DOHH2 (cell line): ENCODE data around the gene NUTM1.
A peak's percentile ranks its signal among the peaks of the same experiment; 100 is the strongest.

Source experiments
- H3F3A ChIP-seq: fragments of 200-600 bp; sonication (generic), shearing (Covaris generic); 2 replicates; pipeline ENCODE4 v1.6.0; 2016; ENCODE audit warnings: antibody characterized with exemption, mild to moderate bottlenecking; ENCODE audit not compliant: control insufficient read depth, insufficient read depth
- H3K27ac ChIP-seq: fragments of 200-600 bp; sonication (generic); 2 replicates; pipeline ENCODE4 v1.5.1; 2014; ENCODE audit warnings: low read depth, mild to moderate bottlenecking, low read length, moderate library complexity
- H3K27me3 ChIP-seq: fragments of 200-600 bp; sonication (generic); 2 replicates; pipeline ENCODE4 v1.6.1; 2014; ENCODE audit warnings: mild to moderate bottlenecking, low read length, mixed read lengths; ENCODE audit not compliant: control insufficient read depth
- H3K36me3 ChIP-seq: fragments of 200-600 bp; sonication (generic); 2 replicates; pipeline ENCODE4 v1.6.1; 2014; ENCODE audit warnings: mild to moderate bottlenecking, low read length, moderate library complexity, mixed read lengths; ENCODE audit not compliant: control insufficient read depth
- H3K4me1 ChIP-seq: fragments of 200-600 bp; sonication (generic); 2 replicates; pipeline ENCODE4 v1.6.1; 2014; ENCODE audit warnings: mild to moderate bottlenecking, low read length, mixed read lengths; ENCODE audit not compliant: control insufficient read depth
- H3K4me2 ChIP-seq: fragments of 200-600 bp; sonication (generic); 2 replicates; pipeline ENCODE4 v1.6.0; 2014; ENCODE audit warnings: mild to moderate bottlenecking, low read length, moderate library complexity
- H3K4me3 ChIP-seq: fragments of 200-600 bp; sonication (generic); 2 replicates; pipeline ENCODE4 v1.5.1; 2014; ENCODE audit warnings: mild to moderate bottlenecking, low read length, mixed read lengths
- H3K79me2 ChIP-seq: fragments of 200-600 bp; sonication (generic); 2 replicates; pipeline ENCODE4 v1.6.1; 2014; ENCODE audit warnings: mild to moderate bottlenecking, low read length, mixed read lengths; ENCODE audit not compliant: control insufficient read depth
- H3K9me2 ChIP-seq: fragments of 200-600 bp; sonication (generic); replicated peaks from 2 replicates; pipeline ENCODE4 v1.6.1; 2014; ENCODE audit warnings: mild to moderate bottlenecking, low read length, mixed read lengths; ENCODE audit not compliant: control insufficient read depth
- H3K9me3 ChIP-seq: fragments of 200-600 bp; sonication (generic); 2 replicates; pipeline ENCODE4 v1.6.1; 2014; ENCODE audit warnings: antibody characterized with exemption, low read length, mixed read lengths; ENCODE audit not compliant: control insufficient read depth, insufficient read depth
- H4K20me1 ChIP-seq: fragments of 200-600 bp; sonication (generic); 2 replicates; pipeline ENCODE4 v1.6.0; 2014; ENCODE audit warnings: low read depth, mild to moderate bottlenecking, antibody characterized with exemption, low read length, moderate library complexity; ENCODE audit not compliant: control insufficient read depth, insufficient read depth
- CTCF ChIP-seq: fragments of 200-600 bp; sonication (generic); IDR thresholded peaks from one replicate; pipeline ENCODE4 v1.5.1; 2014; ENCODE audit warnings: antibody characterized with exemption, mild to moderate bottlenecking, low read depth, low read length; ENCODE audit not compliant: poor library complexity, severe bottlenecking
- EZH2phosphoT487 ChIP-seq: fragments of 200-600 bp; sonication (generic); IDR thresholded peaks from 2 replicates; pipeline ENCODE4 v1.6.1; 2017; ENCODE audit warnings: borderline replicate concordance, mild to moderate bottlenecking, antibody characterized with exemption, low read length, moderate library complexity, mixed read lengths

NUTM1 gene

GRCh38 chr15:34334672-34335071, 8.4 kb upstream of the NUTM1 start:
- no peak overlapping the region for H3K27ac ChIP-seq
- H3K9me2 ChIP-seq = no peaks in the 10 kb centered on the region
- H3K9me3 ChIP-seq = no peaks in the 10 kb centered on the region
- peaks cover 10% of the 10 kb centered on the region for H3K36me3 ChIP-seq
- TF ChIP-seq EZH2phosphoT487 (no peak), CTCF (no peak)
- H4K20me1 ChIP-seq = no peaks in the 10 kb centered on the region
- H3K4me1 ChIP-seq = peaks cover 54% of the 10 kb centered on the region
- H3K4me2 ChIP-seq = peak overlapping the region; percentile 82
- peak overlapping the region; percentile 88 for H3K4me3 ChIP-seq
- peaks cover 21% of the 10 kb centered on the region for H3F3A ChIP-seq
- H3K79me2 ChIP-seq = peaks cover 2% of the 10 kb centered on the region; the same call in 1 of the 2 replicates
- no peaks in the 10 kb centered on the region; the same call in 1 of the 2 replicates for H3K27me3 ChIP-seq

- Histone ChIP-seq H3K27me3 (no peaks in the 10 kb centered on the region; the same call in 1 of the 2 replicates), H3K27ac (no peak overlapping the region)
These were observed 7.7 kb upstream of the NUTM1 start for GRCh38 chr15:34335176-34336032.

DNA sequence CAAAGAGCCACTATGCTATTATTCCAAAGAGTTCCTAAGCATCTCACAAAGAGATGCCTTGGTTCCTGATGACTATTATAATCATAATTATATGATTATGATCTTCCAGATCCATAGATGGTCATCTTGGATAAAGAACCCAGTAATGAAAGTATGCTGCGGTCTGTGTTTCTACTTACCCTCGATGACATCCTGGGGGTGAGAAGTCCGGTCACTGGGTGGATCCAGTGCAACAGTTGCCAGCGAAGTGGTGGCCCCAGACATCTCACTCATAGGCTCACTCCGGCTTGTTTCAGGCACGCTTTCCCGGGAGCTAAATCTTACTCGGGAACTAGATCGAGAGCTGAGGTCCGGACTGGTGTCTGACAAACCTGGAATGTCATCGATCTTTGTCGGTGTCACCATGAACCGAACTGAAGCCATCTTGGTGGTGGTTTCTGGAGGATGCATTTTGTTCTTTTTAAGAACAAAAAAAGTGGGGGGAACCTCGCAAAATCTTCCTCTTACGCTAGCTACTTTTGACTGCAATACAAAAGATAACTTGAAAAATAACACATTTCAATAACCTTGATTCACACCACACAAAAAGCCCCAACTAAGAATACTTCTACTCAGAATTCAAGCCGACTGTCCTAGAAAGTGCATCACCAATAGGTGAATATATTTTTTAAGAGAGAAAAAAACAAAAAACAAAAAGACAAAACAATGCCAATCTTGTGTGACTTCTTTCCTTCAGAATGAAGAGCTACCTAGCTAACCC, 6.7 kb upstream of the NUTM1 start:
- no peak overlapping the region for H3K27ac ChIP-seq
- H3K4me3 ChIP-seq = peak overlapping the region; percentile 88
- peaks cover 24% of the 10 kb centered on the region for H3F3A ChIP-seq
- H3K4me2 ChIP-seq = peak overlapping the region; percentile 82
- H3K36me3 ChIP-seq = peaks cover 21% of the 10 kb centered on the region
- TF ChIP-seq CTCF (no peak), EZH2phosphoT487 (no peak)
- H3K4me1 ChIP-seq = peaks cover 57% of the 10 kb centered on the region
- H3K27me3 ChIP-seq = no peaks in the 10 kb centered on the region; the same call in 1 of the 2 replicates
- peaks cover 11% of the 10 kb centered on the region for H3K79me2 ChIP-seq
- H3K9me3 ChIP-seq = no peaks in the 10 kb centered on the region
- no peaks in the 10 kb centered on the region for H4K20me1 ChIP-seq
- H3K9me2 ChIP-seq = no peaks in the 10 kb centered on the region

More at GRCh38 chr15:34335176-34336032, 7.7 kb upstream of the NUTM1 start:
- Histone ChIP-seq H3K4me3 (peak overlapping the region; percentile 88), H3F3A (peaks cover 23% of the 10 kb centered on the region), H3K9me2 (no peaks in the 10 kb centered on the region), H4K20me1 (no peaks in the 10 kb centered on the region), H3K4me2 (peak overlapping the region; percentile 82), H3K79me2 (peaks cover 5% of the 10 kb centered on the region), H3K9me3 (no peaks in the 10 kb centered on the region), H3K36me3 (peaks cover 16% of the 10 kb centered on the region), H3K4me1 (peaks cover 54% of the 10 kb centered on the region)
- TF ChIP-seq CTCF (no peak), EZH2phosphoT487 (no peak)
